GM12878 (cell line): ENCODE data around the gene ITPKB. TPM values are rescaled to one million over a fixed set of nuclear protein-coding genes. Genes with fewer than 3 reads are reported as not detected.

Source experiments
- ATAC-seq: fragments of 200-7000 bp; cut with Tn5 transposase; 3 replicates; pipeline ENCODE4 v1.9.1; 2020; ENCODE audit warnings: mild to moderate bottlenecking, moderate library complexity
- BruUV-seq: library from RNA; stranded (reverse); fragments of 400-500 nt; replicated peaks from 2 replicates; lab custom pipeline; 2021; lab: Mats Ljungman, UMichigan
- CTCF ChIA-PET: fragments of 300-600 bp; sonication (Branson Sonifier 250); formaldehyde crosslinking; extraction: SDS; loops from one replicate; lab custom pipeline; 2021; ENCODE audit warnings: inconsistent platforms; lab: Yijun Ruan, JAX
- POLR2A ChIA-PET: fragments of 350-600 bp; formaldehyde crosslinking; extraction: SDS; loops from one replicate; lab custom pipeline; 2021; ENCODE audit warnings: inconsistent platforms; lab: Charles Lee
- RAD21 ChIA-PET: fragments of 300-600 bp; sonication (Branson Sonifier 250); formaldehyde crosslinking; loops from one replicate; lab custom pipeline; 2023; ENCODE audit warnings: antibody characterized with exemption; ENCODE audit not compliant: unreplicated experiment; lab: Charles Lee
- SMC1A ChIA-PET: fragments of 300-600 bp; sonication (Branson Sonifier 250); formaldehyde crosslinking; loops from one replicate; lab custom pipeline; 2023; ENCODE audit not compliant: unreplicated experiment, uncharacterized antibody; lab: Charles Lee
- DNase-seq: peaks from one replicate; pipeline ENCODE4 v3.0.0-alpha.2; 2011; ENCODE audit warnings: low read depth, low spot score
- FAIRE-seq: peaks from 3 replicates; lab custom pipeline; 2011; peaks lifted over from hg19 to GRCh38; lab: Jason Lieb, UNC
- H2AFZ ChIP-seq: 2 replicates; pipeline ENCODE4 v1.6.0; 2011; ENCODE audit warnings: low read depth, low read length, control low read depth; ENCODE audit not compliant: control insufficient read depth
- H3K27ac ChIP-seq: 2 replicates; pipeline ENCODE4 v1.5.1; 2011; ENCODE audit warnings: control low read depth; ENCODE audit not compliant: control insufficient read depth, insufficient read depth
- H3K27me3 ChIP-seq, 2 experiments: replicated peaks in 1 of 2; 2 replicates each; pipeline versions ENCODE4 v1.6.0 to v1.6.1; 2011; ENCODE audit warnings: low read length in 1 of 2; ENCODE audit not compliant: control insufficient read depth in 2 of 2, insufficient read depth in 2 of 2
- H3K36me3 ChIP-seq, 2 experiments: 2 replicates each; pipeline ENCODE4 v1.5.1; 2011; ENCODE audit warnings: low read length in 1 of 2; ENCODE audit not compliant: control insufficient read depth in 2 of 2, insufficient read depth in 2 of 2
- H3K4me1 ChIP-seq: 2 replicates; pipeline ENCODE4 v1.6.1; 2011; ENCODE audit warnings: mild to moderate bottlenecking, low read length, moderate library complexity, mixed read lengths; ENCODE audit not compliant: control insufficient read depth, insufficient read depth
- H3K4me2 ChIP-seq: 2 replicates; pipeline ENCODE4 v1.6.0; 2011; ENCODE audit warnings: control low read depth; ENCODE audit not compliant: control insufficient read depth, insufficient read depth
- H3K4me3 ChIP-seq: fragments of 200-600 bp; sonication (generic); 2 replicates; pipeline ENCODE4 v1.5.1; 2016
- H3K79me2 ChIP-seq: 2 replicates; pipeline ENCODE4 v1.6.0; 2011; ENCODE audit warnings: low read length; ENCODE audit not compliant: control insufficient read depth, insufficient read depth
- H3K9ac ChIP-seq: 2 replicates; pipeline ENCODE4 v1.8.0; 2011; ENCODE audit warnings: low read length, control low read depth, mixed read lengths; ENCODE audit not compliant: control insufficient read depth, insufficient read depth
- H3K9me3 ChIP-seq: replicated peaks from 3 replicates; pipeline ENCODE4 v1.5.1; 2011; ENCODE audit warnings: mild to moderate bottlenecking, low read length; ENCODE audit not compliant: control insufficient read depth, insufficient read depth
- H4K20me1 ChIP-seq: 2 replicates; pipeline ENCODE4 v1.6.0; 2011; ENCODE audit not compliant: control insufficient read depth, insufficient read depth
- MTA3 ChIP-seq: IDR thresholded peaks from 2 replicates; pipeline ENCODE4 v1.6.1; 2012; ENCODE audit warnings: low read length, inconsistent platforms, borderline replicate concordance
- STAT3 ChIP-seq: IDR thresholded peaks from 2 replicates; pipeline ENCODE4 v1.6.1; 2011; ENCODE audit warnings: low read depth, low read length, improper control_type of control experiment
- ZBTB33 ChIP-seq: fragments of 450-650 bp; IDR thresholded peaks from 2 replicates; pipeline ENCODE4 v1.6.1; 2017; ENCODE audit warnings: mild to moderate bottlenecking
- WGBS: methylation state at CpG from one replicate; pipeline ENCODE4 v1.1.6; 2016; ENCODE audit warnings: low lambda C conversion rate; ENCODE audit not compliant: insufficient replicate concordance, insufficient coverage; ENCODE audit errors: missing lambda C conversion rate; 5-methylcytosine and 5-hydroxymethylcytosine counted together
- in situ Hi-C: fragments of 300-500 bp; cut with MboI; formaldehyde crosslinking; loops from 9 replicates; pipeline ENCODE4 v1.14.3; 2018; ENCODE audit warnings: mixed read lengths
- intact Hi-C: fragments of 100-400 bp; cut with micrococcal nuclease; formaldehyde crosslinking; loops from one replicate; pipeline ENCODE4 v1.14.2; 2022; ENCODE audit not compliant: unreplicated experiment
- polyA plus RNA-seq, 11 experiments: library from polyadenylated mRNA; depleted of rRNA in 4 of 11; unstranded in 6 of 11; stranded (reverse) in 5 of 11; fragments of >200 nt; fragmentation: Nextera tagmentation in 4 of 11; fragmentation: Illumina TruSeq in 1 of 11; extraction: Ambion mirVana in 4 of 11; extraction: Trizol in 1 of 11; gene quantifications; 1 replicate in 1 of 11; 2 replicates in 10 of 11; pipeline versions ENCODE4 v1.2.1 to v1.2.3, GENCODE V29; 2011 to 2016; ENCODE audit warnings: inconsistent platforms in 2 of 11, missing spikeins in 2 of 11, low read depth in 1 of 11
- total RNA-seq, 4 experiments: library from RNA; depleted of rRNA in 3 of 4; stranded (reverse); fragments of >200 nt in 3 of 4; fragmentation: Illumina TruSeq in 1 of 4; extraction: Trizol in 1 of 4; gene quantifications; 2 replicates each; pipeline versions ENCODE4 v1.2.1 to v1.2.3, GENCODE V29; 2013 to 2021

ITPKB gene
- total and polyA plus RNA-seq, 10 of the 15 experiments (the other 5 are each of a cell fraction or from before 2014, with no cell fraction given): 1.3 to 38.7 (median 12.9) TPM

GRCh38 chr1:226722901-226723656 lies 16.0 kb downstream of the ITPKB start:
- peaks cover 7 to 20% of the 10 kb centered on the region in 2 experiments; a peak in 3 of 4 replicates for H3K36me3 ChIP-seq
- CTCF ChIA-PET: interaction anchor here (0.9 to 1.3 kb wide), 2 partner anchors 13 to 97 kb away, joined by 3 read pairs; no protein-coding TSS in a partner anchor
- RAD21 ChIA-PET: interaction anchor here (1.1 kb wide), 1 partner anchor 19 kb away, joined by 5 read pairs; no protein-coding TSS in a partner anchor
- no peaks in the 10 kb centered on the region for H3K9me3 ChIP-seq
- in situ Hi-C loops: no loop called here
- intact Hi-C loops: no loop called here
- 97% methylated on average over 14 of the region's 14 CpGs for WGBS
- H3K4me3 ChIP-seq: no peak overlapping the region
- no peak overlapping the region for H2AFZ ChIP-seq
- TF ChIP-seq ZBTB33 (no peak), STAT3 (no peak), MTA3 (0 out of 2 replicates have a peak, but pooled peaks have one; percentile 34)
- H3K4me2 ChIP-seq: no peak overlapping the region
- H3K4me1 ChIP-seq: peaks cover 36% of the 10 kb centered on the region
- POLR2A ChIA-PET: interaction anchor here (0.6 to 0.8 kb wide), 2 partner anchors 9 to 103 kb away, joined by 3 read pairs; no protein-coding TSS in a partner anchor
- no peaks in the 10 kb centered on the region for H3K27me3 ChIP-seq
- DNase-seq: no peak
- no peak for FAIRE-seq
- H3K27ac ChIP-seq: no peak overlapping the region
- H4K20me1 ChIP-seq: peaks cover 5% of the 10 kb centered on the region; the same call in 1 of the 2 replicates
- no peak overlapping the region for H3K9ac ChIP-seq
- ATAC-seq: no peak
- BruUV-seq: no TSS peak
- H3K79me2 ChIP-seq: peaks cover 64% of the 10 kb centered on the region
- SMC1A ChIA-PET: interaction anchor here (1.0 to 1.6 kb wide), 4 partner anchors 9 to 46 kb away, joined by 3 to 4 read pairs (median 4); no protein-coding TSS in a partner anchor
